HL-60 (cell line): ENCODE measurements around the gene SFXN4.

Experiments
- DNase-seq, 2 experiments: peaks; one replicate each; pipeline ENCODE4 v3.0.0-alpha.2; 2010 to 2020; ENCODE audit warnings: low read depth in 1 of 2, low spot score in 1 of 2
- H3K27ac ChIP-seq: fragments of 250-450 bp; sonication (Bioruptor Pico); replicated peaks from 2 replicates; pipeline ENCODE4 v1.5.1; 2020; ENCODE audit warnings: mild to moderate bottlenecking, moderate library complexity
- H3K27me3 ChIP-seq: fragments of 250-450 bp; sonication (Bioruptor Pico); 2 replicates; pipeline ENCODE4 v1.5.1; 2021; ENCODE audit warnings: mild to moderate bottlenecking, moderate library complexity; ENCODE audit not compliant: insufficient read depth, poor library complexity, severe bottlenecking
- H3K4me3 ChIP-seq: replicated peaks from 2 replicates; pipeline ENCODE4 v1.5.1; 2011; ENCODE audit warnings: mild to moderate bottlenecking, control low read depth, low read length; ENCODE audit not compliant: insufficient read depth
- GABPA ChIP-seq: IDR thresholded peaks from 2 replicates; pipeline ENCODE4 v1.6.1; 2012; ENCODE audit warnings: low read depth
- POLR2AphosphoS5 ChIP-seq: IDR thresholded peaks from 2 replicates; pipeline ENCODE4 v1.6.1; 2012; ENCODE audit warnings: low read depth
- SPI1 ChIP-seq: IDR thresholded peaks from 2 replicates; pipeline ENCODE4 v1.6.1; 2012; ENCODE audit warnings: low read depth, mild to moderate bottlenecking, borderline replicate concordance
- TF ChIP-seq, protein P1 (sequence below): IDR thresholded peaks from one replicate; pipeline ENCODE4 v1.5.1; 2011; ENCODE audit warnings: low read length, control low read depth, inconsistent platforms; ENCODE audit not compliant: insufficient read depth
- TF ChIP-seq, protein P2 (sequence below): IDR thresholded peaks from 2 replicates; pipeline ENCODE4 v1.6.1; 2012; ENCODE audit warnings: low read depth; ENCODE audit not compliant: insufficient replicate concordance

SFXN4 gene

DNA sequence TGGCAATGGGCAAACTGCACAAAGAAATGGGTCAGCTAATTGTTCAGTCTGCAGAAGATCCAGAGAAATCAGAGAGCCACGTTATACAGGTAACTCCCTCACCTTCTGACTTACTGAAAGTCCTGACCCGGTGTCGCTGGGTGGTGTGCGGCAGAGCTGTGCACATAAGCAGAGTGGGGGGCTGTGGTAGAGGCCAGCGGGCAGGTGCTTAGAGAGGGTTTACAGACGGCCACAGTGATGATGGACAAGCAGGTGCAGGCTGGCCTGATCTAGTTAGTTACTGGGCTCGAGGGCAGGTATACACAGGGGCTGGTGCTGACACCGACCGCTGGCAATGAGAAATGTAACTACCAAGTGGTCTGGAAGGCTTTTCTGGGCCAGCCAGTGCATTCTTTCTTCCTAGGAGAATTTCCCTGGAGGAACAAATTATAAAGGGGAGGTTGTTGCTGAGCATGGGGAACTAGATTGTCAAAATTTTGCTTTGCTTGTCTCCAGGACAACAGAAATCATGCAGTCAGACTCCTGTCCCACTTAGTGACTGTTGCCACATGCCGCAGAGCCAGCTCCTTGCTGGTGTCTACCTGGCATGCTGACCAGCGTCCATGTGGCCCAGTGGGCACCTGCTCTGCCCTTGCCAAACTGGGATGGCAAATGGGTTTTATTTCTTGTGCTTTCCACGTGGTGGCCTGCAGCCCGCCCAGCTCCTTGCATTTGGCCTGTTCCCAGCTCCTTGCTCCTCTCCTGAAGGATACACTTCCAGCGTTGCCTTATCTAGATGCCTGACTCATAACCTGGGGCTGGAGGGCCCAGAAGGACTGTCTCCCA, 32.8 kb downstream of the SFXN4 start:
- H3K4me3 ChIP-seq = no peak overlapping the region
- H3K27ac ChIP-seq = peak overlapping the region; percentile 97
- TF ChIP-seq GABPA (no peak), POLR2AphosphoS5 (no peak), SPI1 (no peak)
- TF ChIP-seq, protein P1, sequence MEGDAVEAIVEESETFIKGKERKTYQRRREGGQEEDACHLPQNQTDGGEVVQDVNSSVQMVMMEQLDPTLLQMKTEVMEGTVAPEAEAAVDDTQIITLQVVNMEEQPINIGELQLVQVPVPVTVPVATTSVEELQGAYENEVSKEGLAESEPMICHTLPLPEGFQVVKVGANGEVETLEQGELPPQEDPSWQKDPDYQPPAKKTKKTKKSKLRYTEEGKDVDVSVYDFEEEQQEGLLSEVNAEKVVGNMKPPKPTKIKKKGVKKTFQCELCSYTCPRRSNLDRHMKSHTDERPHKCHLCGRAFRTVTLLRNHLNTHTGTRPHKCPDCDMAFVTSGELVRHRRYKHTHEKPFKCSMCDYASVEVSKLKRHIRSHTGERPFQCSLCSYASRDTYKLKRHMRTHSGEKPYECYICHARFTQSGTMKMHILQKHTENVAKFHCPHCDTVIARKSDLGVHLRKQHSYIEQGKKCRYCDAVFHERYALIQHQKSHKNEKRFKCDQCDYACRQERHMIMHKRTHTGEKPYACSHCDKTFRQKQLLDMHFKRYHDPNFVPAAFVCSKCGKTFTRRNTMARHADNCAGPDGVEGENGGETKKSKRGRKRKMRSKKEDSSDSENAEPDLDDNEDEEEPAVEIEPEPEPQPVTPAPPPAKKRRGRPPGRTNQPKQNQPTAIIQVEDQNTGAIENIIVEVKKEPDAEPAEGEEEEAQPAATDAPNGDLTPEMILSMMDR = no peak
- TF ChIP-seq, protein P2, sequence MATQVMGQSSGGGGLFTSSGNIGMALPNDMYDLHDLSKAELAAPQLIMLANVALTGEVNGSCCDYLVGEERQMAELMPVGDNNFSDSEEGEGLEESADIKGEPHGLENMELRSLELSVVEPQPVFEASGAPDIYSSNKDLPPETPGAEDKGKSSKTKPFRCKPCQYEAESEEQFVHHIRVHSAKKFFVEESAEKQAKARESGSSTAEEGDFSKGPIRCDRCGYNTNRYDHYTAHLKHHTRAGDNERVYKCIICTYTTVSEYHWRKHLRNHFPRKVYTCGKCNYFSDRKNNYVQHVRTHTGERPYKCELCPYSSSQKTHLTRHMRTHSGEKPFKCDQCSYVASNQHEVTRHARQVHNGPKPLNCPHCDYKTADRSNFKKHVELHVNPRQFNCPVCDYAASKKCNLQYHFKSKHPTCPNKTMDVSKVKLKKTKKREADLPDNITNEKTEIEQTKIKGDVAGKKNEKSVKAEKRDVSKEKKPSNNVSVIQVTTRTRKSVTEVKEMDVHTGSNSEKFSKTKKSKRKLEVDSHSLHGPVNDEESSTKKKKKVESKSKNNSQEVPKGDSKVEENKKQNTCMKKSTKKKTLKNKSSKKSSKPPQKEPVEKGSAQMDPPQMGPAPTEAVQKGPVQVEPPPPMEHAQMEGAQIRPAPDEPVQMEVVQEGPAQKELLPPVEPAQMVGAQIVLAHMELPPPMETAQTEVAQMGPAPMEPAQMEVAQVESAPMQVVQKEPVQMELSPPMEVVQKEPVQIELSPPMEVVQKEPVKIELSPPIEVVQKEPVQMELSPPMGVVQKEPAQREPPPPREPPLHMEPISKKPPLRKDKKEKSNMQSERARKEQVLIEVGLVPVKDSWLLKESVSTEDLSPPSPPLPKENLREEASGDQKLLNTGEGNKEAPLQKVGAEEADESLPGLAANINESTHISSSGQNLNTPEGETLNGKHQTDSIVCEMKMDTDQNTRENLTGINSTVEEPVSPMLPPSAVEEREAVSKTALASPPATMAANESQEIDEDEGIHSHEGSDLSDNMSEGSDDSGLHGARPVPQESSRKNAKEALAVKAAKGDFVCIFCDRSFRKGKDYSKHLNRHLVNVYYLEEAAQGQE = no peak
- DNase-seq = peak in 1 of 2 experiments; percentile 49
- no peaks in the 10 kb centered on the region for H3K27me3 ChIP-seq

DNA sequence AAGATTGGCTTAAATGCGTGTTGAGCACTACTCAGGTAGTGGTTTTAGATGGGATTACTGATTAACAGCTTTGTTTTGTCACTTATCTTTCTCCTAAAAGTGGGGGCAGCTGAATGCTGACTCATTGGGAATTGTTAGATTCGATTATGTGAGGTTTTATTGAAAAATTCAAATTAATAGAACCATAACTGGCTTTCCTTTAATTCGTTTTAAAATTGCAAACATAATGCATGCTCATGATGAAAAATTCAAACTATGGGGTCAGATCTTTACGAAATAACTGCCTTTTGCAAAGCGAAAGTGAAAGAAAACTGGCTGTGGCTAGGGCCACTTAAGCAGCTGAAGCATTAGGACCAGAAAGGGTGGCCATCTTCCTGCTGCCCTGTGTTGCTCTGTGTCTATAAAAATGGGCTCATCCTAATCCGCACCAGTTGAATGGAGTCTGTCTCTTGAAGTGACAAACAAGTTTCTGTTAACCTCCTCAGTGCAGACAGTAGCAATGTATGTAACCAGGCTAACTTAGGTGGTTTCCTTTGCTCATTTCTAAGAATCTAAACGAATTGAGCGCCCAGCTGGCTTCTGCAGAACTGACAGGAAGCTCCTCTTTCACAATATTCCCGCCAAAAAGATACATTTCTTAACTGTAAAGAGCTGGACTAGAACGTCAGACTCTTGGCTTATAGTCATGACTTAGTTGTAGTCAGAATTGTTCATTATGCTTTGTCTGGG, 33.8 kb downstream of the SFXN4 start:
- Histone ChIP-seq H3K4me3 (peak overlapping the region; percentile 13), H3K27me3 (no peaks in the 10 kb centered on the region), H3K27ac (peak overlapping the region; percentile 97)
- DNase-seq = peak; percentile 71 to 89
- TF ChIP-seq SPI1 (no peak; the same call in 1 of the 2 replicates), GABPA (0 out of 2 replicates have a peak, but pooled peaks have one; percentile 18), POLR2AphosphoS5 (peak; percentile 57)
- TF ChIP-seq, protein P1 = no peak
- TF ChIP-seq, protein P2 = no peak

DNA sequence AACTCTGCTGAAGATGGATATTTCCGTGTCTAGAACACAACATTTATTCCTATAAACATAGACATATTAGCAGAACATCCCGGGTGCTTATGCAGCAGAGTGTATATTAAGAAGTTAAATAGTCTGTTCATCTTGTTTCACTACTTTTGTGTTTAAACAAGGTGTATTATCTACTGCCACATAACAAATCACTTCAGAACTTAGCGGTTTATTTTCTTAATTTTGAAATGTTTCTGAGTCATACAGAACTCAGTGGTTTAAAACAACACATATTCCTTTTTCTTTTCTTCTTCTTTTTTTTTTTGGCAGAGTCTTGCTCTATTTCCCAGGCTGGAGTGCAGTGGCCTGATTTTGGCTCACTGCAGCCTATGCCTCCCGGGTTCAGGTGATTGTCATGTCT, 35.8 kb downstream of the SFXN4 start:
- Histone ChIP-seq H3K27ac (peak overlapping the region; percentile 97), H3K4me3 (no peak overlapping the region), H3K27me3 (no peaks in the 10 kb centered on the region)
- TF ChIP-seq SPI1 = no peak
- no peak for TF ChIP-seq GABPA
- no peak for TF ChIP-seq POLR2AphosphoS5
- TF ChIP-seq, protein P1 = no peak
- TF ChIP-seq, protein P2 = no peak
- no peak for DNase-seq
